A673 (cell line): ENCODE measurements around the gene RBPMS2. TPM values are rescaled to one million over a fixed set of nuclear protein-coding genes. Genes with fewer than 3 reads are reported as not detected.

ENCODE experiments used
- BruUV-seq: library from RNA; stranded (reverse); fragments of 400-500 nt; replicated peaks from 2 replicates; lab custom pipeline; 2021; lab: Mats Ljungman, UMichigan
- CTCF ChIA-PET: fragments of 300-600 bp; sonication (Branson Sonifier 250); formaldehyde crosslinking; loops from one replicate; lab custom pipeline; 2022; ENCODE audit warnings: antibody characterized with exemption; lab: Charles Lee
- POLR2A ChIA-PET: fragments of 300-600 bp; sonication (Branson Sonifier 250); formaldehyde crosslinking; loops from one replicate; lab custom pipeline; 2022; ENCODE audit warnings: antibody characterized with exemption; ENCODE audit not compliant: low non-redundant PET; lab: Charles Lee
- DNase-seq: peaks from one replicate; pipeline ENCODE4 v3.0.0-alpha.2; 2015; ENCODE audit warnings: low spot score
- H3K27ac ChIP-seq: fragments of 200-600 bp; sonication (generic); 2 replicates; pipeline ENCODE4 v1.5.1; 2016; ENCODE audit warnings: mixed run types, low read depth, mild to moderate bottlenecking, mixed read lengths, antibody characterized with exemption, low read length; ENCODE audit not compliant: poor library complexity, severe bottlenecking
- H3K27me3 ChIP-seq: fragments of 200-600 bp; sonication (generic); replicated peaks from 2 replicates; pipeline ENCODE4 v1.6.1; 2017; ENCODE audit warnings: mixed run types, low read depth, mild to moderate bottlenecking, mixed read lengths, antibody characterized with exemption, low read length; ENCODE audit not compliant: insufficient read depth, poor library complexity
- H3K36me3 ChIP-seq: fragments of 200-600 bp; sonication (generic); 2 replicates; pipeline ENCODE4 v1.6.1; 2016; ENCODE audit warnings: mixed run types, mild to moderate bottlenecking, mixed read lengths, antibody characterized with exemption, low read length; ENCODE audit not compliant: insufficient read depth, poor library complexity, severe bottlenecking
- H3K4me1 ChIP-seq: fragments of 200-600 bp; sonication (generic); 2 replicates; pipeline ENCODE4 v1.6.1; 2017; ENCODE audit warnings: mixed run types, mild to moderate bottlenecking, mixed read lengths, antibody characterized with exemption, low read length; ENCODE audit not compliant: insufficient read depth, poor library complexity, severe bottlenecking
- H3K4me3 ChIP-seq: fragments of 200-600 bp; sonication (generic); 2 replicates; pipeline ENCODE4 v1.5.1; 2016; ENCODE audit warnings: low read depth, mixed run types, mild to moderate bottlenecking, mixed read lengths, low read length; ENCODE audit not compliant: poor library complexity, severe bottlenecking
- H3K9me3 ChIP-seq: fragments of 200-600 bp; sonication (generic); 2 replicates; pipeline ENCODE4 v1.6.1; 2016; ENCODE audit warnings: mixed run types, low read depth, mild to moderate bottlenecking, mixed read lengths, antibody characterized with exemption, low read length; ENCODE audit not compliant: poor library complexity, severe bottlenecking
- EZH2 ChIP-seq: fragments of 200-600 bp; sonication (generic); IDR thresholded peaks from 2 replicates; pipeline ENCODE4 v1.6.1; 2017; ENCODE audit warnings: borderline replicate concordance, low read depth, mild to moderate bottlenecking, mixed read lengths, antibody characterized with exemption, low read length; ENCODE audit not compliant: poor library complexity, severe bottlenecking
- intact Hi-C: fragments of 100-400 bp; cut with micrococcal nuclease; formaldehyde crosslinking; loops from one replicate; pipeline ENCODE4 v1.10.0; 2022; ENCODE audit not compliant: unreplicated experiment
- total RNA-seq: library from RNA; stranded (reverse); gene quantifications from 2 replicates; pipeline ENCODE4 v1.2.3, GENCODE V29; 2021
- TF ChIP-seq, protein P1 (sequence below): fragments of 300-800, 200-600 bp; sonication (generic); conservative IDR thresholded peaks from 2 replicates; pipeline ENCODE4 v1.5.1; 2017; ENCODE audit warnings: low read depth, mild to moderate bottlenecking, antibody characterized with exemption, low read length, moderate library complexity, mixed read lengths

The RBPMS2 gene
- total RNA-seq, 1 experiment from 2014 or later = 2.9 TPM

GRCh38 chr15:64706011-64706911 lies 69.1 kb downstream of the RBPMS2 start:
- TF ChIP-seq, protein P1, sequence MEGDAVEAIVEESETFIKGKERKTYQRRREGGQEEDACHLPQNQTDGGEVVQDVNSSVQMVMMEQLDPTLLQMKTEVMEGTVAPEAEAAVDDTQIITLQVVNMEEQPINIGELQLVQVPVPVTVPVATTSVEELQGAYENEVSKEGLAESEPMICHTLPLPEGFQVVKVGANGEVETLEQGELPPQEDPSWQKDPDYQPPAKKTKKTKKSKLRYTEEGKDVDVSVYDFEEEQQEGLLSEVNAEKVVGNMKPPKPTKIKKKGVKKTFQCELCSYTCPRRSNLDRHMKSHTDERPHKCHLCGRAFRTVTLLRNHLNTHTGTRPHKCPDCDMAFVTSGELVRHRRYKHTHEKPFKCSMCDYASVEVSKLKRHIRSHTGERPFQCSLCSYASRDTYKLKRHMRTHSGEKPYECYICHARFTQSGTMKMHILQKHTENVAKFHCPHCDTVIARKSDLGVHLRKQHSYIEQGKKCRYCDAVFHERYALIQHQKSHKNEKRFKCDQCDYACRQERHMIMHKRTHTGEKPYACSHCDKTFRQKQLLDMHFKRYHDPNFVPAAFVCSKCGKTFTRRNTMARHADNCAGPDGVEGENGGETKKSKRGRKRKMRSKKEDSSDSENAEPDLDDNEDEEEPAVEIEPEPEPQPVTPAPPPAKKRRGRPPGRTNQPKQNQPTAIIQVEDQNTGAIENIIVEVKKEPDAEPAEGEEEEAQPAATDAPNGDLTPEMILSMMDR = no peak
- TF ChIP-seq EZH2 = no peak
- ChIA-PET POLR2A (no interaction called here), CTCF (no interaction called here)
- Histone ChIP-seq H3K36me3 (no peaks in the 10 kb centered on the region), H3K4me1 (peaks cover 10% of the 10 kb centered on the region), H3K27me3 (no peaks in the 10 kb centered on the region), H3K9me3 (no peaks in the 10 kb centered on the region), H3K27ac (no peak overlapping the region), H3K4me3 (no peak overlapping the region)
- intact Hi-C loops = no loop called here
- DNase-seq = no peak
- BruUV-seq = no TSS peak

DNA sequence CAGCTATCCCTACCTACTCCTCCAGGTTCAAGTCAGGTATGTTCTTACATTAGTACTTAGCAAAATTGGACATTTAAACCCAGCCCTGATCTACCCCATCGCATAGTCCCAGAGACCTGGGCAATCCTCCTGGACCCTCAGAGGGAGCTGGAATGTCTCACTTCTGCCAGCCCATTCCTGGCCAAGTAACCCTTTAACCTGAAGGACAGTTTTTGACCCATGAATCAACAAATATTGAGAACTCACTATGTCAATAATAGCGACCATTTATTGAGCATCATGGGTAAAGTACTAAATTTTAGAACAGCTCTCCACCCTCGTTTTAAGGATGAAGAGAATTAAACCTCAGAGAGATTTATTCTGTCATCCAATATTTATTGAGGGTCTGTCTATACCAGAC lies 70.4 kb downstream of the RBPMS2 start:
- Histone ChIP-seq H3K36me3 (no peaks in the 10 kb centered on the region), H3K27me3 (no peaks in the 10 kb centered on the region), H3K9me3 (no peaks in the 10 kb centered on the region), H3K4me3 (no peak overlapping the region), H3K4me1 (peaks cover 23% of the 10 kb centered on the region), H3K27ac (no peak overlapping the region)
- no TSS peak for BruUV-seq
- ChIA-PET CTCF (no interaction called here), POLR2A (interaction anchor here (1.0 kb wide), 1 partner anchor 9 kb away, joined by 3 read pairs; no protein-coding TSS in a partner anchor)
- intact Hi-C loops = no loop called here
- TF ChIP-seq, protein P1 = no peak
- TF ChIP-seq EZH2 = no peak
- no peak for DNase-seq

DNA sequence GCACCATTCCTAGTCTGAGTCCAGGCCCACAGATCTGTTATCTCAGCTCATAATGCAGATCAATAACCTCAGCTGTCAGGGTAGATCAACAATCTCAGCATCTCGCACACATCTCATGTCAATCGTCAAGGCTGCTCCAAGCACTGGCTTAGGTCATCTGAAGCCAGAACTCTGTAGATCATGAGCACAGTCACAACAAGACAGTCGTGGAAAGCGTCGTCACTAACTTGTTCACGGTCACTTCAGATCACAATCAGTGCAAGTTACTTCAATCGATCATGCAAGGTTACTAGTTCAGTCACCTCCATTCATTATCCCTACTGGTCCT lies 71.8 kb downstream of the RBPMS2 start:
- Histone ChIP-seq H3K27me3 (no peaks in the 10 kb centered on the region), H3K4me3 (peak overlapping the region; percentile 71), H3K36me3 (no peaks in the 10 kb centered on the region), H3K9me3 (no peaks in the 10 kb centered on the region), H3K4me1 (peaks cover 37% of the 10 kb centered on the region), H3K27ac (peak overlapping the region; percentile 76)
- BruUV-seq = TSS peak; percentile 71
- no peak for DNase-seq
- CTCF ChIA-PET = no interaction called here
- POLR2A ChIA-PET = no interaction called here
- TF ChIP-seq EZH2 = no peak
- TF ChIP-seq, protein P1 = no peak
- intact Hi-C loops = no loop called here
